NOMO-1 treated with DMSO at 0.1 percent for 48 hours (cell line): ENCODE measurements around the gene ARHGEF25.
A peak's percentile ranks its signal among the peaks of the same experiment; 100 is the strongest.
"Not testable (repeated sequence)": the region's sequence is repeated elsewhere in the genome, so short reads cannot be mapped to it uniquely, and the experiment has no call there.

Experiments
- DNase-seq: peaks from one replicate; lab custom pipeline; 2025; ENCODE audit not compliant: unreplicated experiment; lab: John Stamatoyannopoulos, UW

ARHGEF25 gene

GRCh38 chr12:57585156-57585555, 26.1 kb upstream of the ARHGEF25 start:
- DNase-seq: no peak

DNA sequence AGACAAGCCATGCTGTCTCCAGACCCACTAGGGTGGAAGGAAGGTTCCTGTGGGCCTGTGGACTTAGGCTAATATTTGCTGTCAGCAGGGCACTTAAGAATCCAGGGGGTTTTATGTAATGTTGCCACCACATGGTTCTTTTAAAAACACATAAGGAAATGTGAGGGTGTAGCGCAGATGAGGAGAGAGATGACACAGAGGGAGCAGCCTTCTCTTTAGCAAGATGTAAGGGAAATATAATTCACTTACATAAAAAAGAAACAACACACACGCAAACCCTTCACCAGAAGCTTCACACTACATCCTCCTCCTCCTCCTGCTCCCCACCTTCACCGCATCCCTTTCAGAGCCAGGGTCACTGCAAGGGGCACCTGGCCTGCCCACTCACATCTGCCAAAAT, 25.1 kb upstream of the ARHGEF25 start:
- DNase-seq: no peak

GRCh38 chr12:57586832-57587429, 24.3 kb upstream of the ARHGEF25 start:
- DNase-seq: no peak

- not testable (repeated sequence) for DNase-seq
Observed at GRCh38 chr12:57588951-57589610, 22.2 kb upstream of the ARHGEF25 start.

GRCh38 chr12:57590479-57590863, 20.8 kb upstream of the ARHGEF25 start:
- no peak for DNase-seq

- DNase-seq: peak; percentile 63
Observed at GRCh38 chr12:57590864-57591781, 20.1 kb upstream of the ARHGEF25 start, which contains the start of gene PIP4K2C. Gene PIP4K2C (plus strand): TSS chr12:57591192. CDS start chr12:57591290, 98 bp downstream.

DNA sequence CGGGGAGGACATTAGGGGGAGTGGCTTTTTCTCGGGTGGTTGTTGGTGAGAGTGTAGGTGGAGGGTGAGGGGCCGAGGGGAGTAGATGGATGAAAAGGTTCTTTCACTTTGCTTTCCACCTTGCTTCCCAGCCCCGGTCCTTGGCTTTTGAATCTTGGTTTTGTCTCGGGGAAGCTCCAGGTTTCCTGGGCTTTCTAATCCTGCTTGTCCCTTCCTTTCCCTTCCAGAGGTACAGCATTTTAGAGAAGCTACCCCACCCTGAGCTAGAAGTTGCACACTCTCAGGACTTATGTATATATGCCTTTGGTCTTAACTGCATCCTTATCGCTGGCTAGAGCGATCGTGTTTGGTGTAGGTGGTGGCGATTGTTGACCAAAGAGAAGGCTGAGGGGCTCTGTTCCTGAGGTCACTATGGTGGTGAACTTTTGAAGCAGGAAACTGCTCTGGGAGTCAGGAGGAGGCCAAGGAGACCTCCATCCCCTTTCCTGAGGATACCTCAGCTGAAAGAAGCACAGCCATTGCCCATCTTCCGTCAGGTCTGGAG, 19.4 kb upstream of the ARHGEF25 start:
- DNase-seq: no peak

- DNase-seq: no peak
Observed at GRCh38 chr12:57592551-57593165, 18.6 kb upstream of the ARHGEF25 start.

GRCh38 chr12:57593187-57593586, 18.0 kb upstream of the ARHGEF25 start:
- no peak for DNase-seq

DNA sequence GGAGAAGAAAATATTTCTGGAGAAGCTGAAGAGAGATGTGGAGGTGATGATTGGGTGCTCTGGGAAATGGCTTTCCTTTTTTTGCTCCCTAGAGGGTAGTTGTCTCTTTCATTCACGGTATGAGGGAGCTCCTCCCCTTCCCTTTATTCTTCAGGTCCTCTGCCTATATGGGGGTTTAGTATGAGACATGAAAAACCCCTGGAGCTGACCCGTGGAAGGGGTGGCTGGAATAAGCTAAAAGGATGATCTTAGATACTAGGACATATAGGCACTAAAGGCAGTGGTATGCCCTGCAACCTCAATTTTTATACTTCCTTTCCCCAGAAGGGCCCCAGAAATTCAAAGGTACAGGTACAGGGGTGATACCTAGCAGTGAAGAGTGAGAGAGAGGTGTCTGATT, 10.8 kb upstream of the ARHGEF25 start:
- DNase-seq: no peak

GRCh38 chr12:57602544-57602943, 8.7 kb upstream of the ARHGEF25 start:
- DNase-seq: no peak

GRCh38 chr12:57603324-57603723, 7.9 kb upstream of the ARHGEF25 start:
- no peak for DNase-seq

DNA sequence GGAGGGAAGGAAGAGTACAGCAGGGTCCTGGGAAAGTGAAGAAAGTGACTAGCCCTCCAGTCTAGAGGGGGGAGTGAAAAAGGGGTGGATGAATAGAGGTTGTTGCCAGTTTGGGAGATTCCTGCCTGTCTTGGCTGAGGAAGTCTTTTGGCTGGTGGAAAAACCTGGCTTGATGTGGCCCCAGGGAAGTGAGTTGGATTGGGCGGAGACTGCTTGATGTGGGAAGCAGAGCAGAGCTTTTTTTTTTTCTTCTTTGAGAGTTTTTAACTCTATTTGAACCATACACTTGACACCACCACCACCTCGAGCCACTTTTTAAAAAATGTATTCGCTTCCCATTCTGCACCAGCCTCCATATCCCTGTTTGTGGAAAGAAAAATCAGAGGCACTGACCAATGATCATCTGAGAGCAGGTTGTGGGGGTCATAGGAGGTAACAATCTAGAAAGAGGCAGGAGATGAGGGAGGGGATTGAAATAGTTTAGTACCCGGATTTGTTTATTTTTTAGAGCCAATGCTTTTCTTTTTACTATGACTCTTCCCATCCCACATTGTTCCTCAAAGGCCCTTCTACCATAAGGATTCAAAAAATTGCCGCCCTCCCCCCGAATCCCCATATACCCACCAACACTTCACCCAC, 7.3 kb upstream of the ARHGEF25 start:
- no peak for DNase-seq

GRCh38 chr12:57604454-57604991, 6.7 kb upstream of the ARHGEF25 start, which contains the start of gene DTX3:
Gene DTX3 (plus strand): TSS chr12:57604824. CDS start chr12:57606518, 1,694 bp downstream.
- DNase-seq: no peak

- no peak for DNase-seq
Observed at GRCh38 chr12:57604992-57605810, 6.0 kb upstream of the ARHGEF25 start.

- DNase-seq: no peak
Observed at GRCh38 chr12:57605811-57606311, 5.4 kb upstream of the ARHGEF25 start.

- no peak for DNase-seq
Observed at GRCh38 chr12:57606399-57606798, 4.8 kb upstream of the ARHGEF25 start.

- no peak for DNase-seq
Observed at GRCh38 chr12:57606821-57607220, 4.4 kb upstream of the ARHGEF25 start.
